Urinary bladder (tissue), 4 donors: ENCODE data around the gene BTBD17. TPM values are rescaled to one million over a fixed set of nuclear protein-coding genes. Genes with fewer than 3 reads are reported as not detected.

ENCODE experiments used
- DNase-seq: peaks from one replicate; pipeline ENCODE4 v3.0.0-alpha.2; 2015; ENCODE audit errors: extremely low spot score
- H3K27ac ChIP-seq: one replicate; pipeline ENCODE4 v1.5.1; 2013; ENCODE audit warnings: low read depth, mild to moderate bottlenecking, moderate library complexity
- H3K36me3 ChIP-seq: one replicate; pipeline ENCODE4 v1.6.1; 2013; ENCODE audit warnings: mild to moderate bottlenecking, moderate library complexity; ENCODE audit not compliant: insufficient read depth
- H3K4me1 ChIP-seq: one replicate; pipeline ENCODE4 v1.6.1; 2013; ENCODE audit warnings: mild to moderate bottlenecking, moderate library complexity; ENCODE audit not compliant: insufficient read depth
- H3K4me3 ChIP-seq: one replicate; pipeline ENCODE4 v1.5.1; 2013; ENCODE audit warnings: low read depth, low read length
- WGBS: extraction: QIAGEN DNeasy Blood & Tissue Kit; methylation state at CpG from one replicate; pipeline ENCODE4 v1.1.7; 2013; 5-methylcytosine and 5-hydroxymethylcytosine counted together
- polyA plus RNA-seq: library from polyadenylated mRNA; stranded (reverse); fragments of 200-250 nt; gene quantifications from one replicate; pipeline ENCODE4 v1.2.3, GENCODE V29; 2013
- total RNA-seq: library from RNA; depleted of rRNA; stranded (reverse); fragments of >200 nt; gene quantifications from one replicate; pipeline ENCODE4 v1.2.3, GENCODE V29; 2014
- donor health status: healthy with polysubstance abuse.
- donor health status: healthy.

The BTBD17 gene
- total and polyA plus RNA-seq, 2 donors: not detected

DNA sequence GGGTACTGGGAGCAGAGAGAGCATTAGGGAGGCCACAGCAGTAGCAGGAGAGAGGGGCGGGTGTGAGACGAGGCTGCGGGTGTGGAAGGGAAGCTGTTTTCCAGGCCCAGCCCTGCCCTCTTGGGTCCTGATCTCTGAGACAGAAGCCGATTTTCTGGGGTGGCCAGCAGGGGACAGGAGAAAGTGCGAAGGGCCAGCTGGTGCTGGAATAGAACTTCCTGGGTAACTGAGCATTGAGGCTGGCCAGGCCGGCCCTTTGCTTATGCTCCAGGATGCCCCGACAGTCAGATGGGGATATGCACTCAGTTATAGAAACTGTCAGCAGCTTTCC, 804 bp downstream of the BTBD17 start:
- no peak overlapping the region for H3K4me3 ChIP-seq
- H3K27ac ChIP-seq: no peak overlapping the region
- H3K36me3 ChIP-seq: no peaks in the 10 kb centered on the region
- H3K4me1 ChIP-seq: no peaks in the 10 kb centered on the region
- no peak for DNase-seq
- WGBS: 50% methylated on average over 7 of the region's 7 CpGs

DNA sequence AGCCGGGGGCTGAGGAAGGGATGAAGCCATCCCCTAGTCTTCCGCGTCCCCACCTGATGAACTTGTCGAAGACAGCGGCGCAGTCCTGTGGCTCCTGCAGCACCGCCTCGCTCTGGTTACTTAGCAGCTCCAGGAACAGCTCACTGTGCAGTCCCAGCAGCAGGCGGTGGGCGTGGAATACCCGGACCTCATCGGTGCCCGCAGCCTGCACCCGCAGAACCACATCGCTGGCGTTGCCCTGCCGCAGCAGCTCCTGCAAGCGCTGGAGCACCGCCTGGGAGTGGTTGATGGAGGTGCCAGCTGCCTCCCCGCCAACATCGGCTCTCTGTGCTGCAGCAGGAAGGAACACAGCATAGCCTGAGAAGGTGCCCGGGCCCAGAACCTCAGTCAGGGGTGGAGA, 1.8 kb downstream of the BTBD17 start:
- WGBS: 95% methylated on average over 22 of the region's 22 CpGs
- H3K4me3 ChIP-seq: no peak overlapping the region
- no peak for DNase-seq
- H3K36me3 ChIP-seq: no peaks in the 10 kb centered on the region
- H3K27ac ChIP-seq: no peak overlapping the region
- no peaks in the 10 kb centered on the region for H3K4me1 ChIP-seq

DNA sequence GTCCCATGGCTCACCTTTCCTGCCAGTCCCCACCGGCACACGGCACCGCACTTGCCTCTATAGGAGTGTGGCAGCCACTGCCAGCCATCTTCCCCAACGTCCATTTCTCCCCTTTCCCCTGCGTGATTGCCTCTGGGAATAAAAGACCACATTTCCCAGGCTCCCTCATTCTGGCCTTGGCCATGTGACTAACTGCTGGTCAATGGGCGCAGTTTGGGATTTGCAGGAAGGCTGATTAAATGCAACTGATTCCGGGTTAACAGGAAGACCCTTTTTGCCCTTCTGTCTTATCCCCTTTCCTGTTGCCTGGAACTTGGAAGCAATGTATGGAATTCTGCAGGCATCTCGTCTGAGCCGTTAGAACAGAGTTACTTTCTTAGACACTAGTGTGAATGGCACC, 3.0 kb downstream of the BTBD17 start:
- Histone ChIP-seq H3K36me3 (no peaks in the 10 kb centered on the region), H3K27ac (no peak overlapping the region), H3K4me3 (no peak overlapping the region), H3K4me1 (no peaks in the 10 kb centered on the region)
- DNase-seq: no peak
- 80% methylated on average over 9 of the region's 9 CpGs for WGBS

DNA sequence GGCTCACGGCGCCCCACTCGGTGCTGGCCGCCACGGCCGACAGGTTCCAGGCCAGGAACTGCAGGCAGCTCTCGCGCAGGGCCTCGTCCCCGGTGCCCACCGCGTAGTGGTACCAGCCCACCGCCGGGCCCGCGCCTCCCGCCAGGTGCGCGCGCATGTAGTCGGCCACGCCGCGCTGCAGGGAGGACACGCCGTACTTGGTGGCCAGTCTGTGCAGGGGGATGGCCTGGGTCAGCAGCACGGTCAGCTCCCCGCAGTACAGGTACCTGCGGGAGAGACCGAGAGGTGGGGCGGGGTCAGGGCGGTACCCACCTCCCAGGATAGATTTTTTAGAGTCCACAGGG, 4.2 kb downstream of the BTBD17 start:
- no peak overlapping the region for H3K27ac ChIP-seq
- 24% methylated on average over 32 of the region's 32 CpGs for WGBS
- no peaks in the 10 kb centered on the region for H3K4me1 ChIP-seq
- DNase-seq: no peak
- no peaks in the 10 kb centered on the region for H3K36me3 ChIP-seq
- H3K4me3 ChIP-seq: no peak overlapping the region

DNA sequence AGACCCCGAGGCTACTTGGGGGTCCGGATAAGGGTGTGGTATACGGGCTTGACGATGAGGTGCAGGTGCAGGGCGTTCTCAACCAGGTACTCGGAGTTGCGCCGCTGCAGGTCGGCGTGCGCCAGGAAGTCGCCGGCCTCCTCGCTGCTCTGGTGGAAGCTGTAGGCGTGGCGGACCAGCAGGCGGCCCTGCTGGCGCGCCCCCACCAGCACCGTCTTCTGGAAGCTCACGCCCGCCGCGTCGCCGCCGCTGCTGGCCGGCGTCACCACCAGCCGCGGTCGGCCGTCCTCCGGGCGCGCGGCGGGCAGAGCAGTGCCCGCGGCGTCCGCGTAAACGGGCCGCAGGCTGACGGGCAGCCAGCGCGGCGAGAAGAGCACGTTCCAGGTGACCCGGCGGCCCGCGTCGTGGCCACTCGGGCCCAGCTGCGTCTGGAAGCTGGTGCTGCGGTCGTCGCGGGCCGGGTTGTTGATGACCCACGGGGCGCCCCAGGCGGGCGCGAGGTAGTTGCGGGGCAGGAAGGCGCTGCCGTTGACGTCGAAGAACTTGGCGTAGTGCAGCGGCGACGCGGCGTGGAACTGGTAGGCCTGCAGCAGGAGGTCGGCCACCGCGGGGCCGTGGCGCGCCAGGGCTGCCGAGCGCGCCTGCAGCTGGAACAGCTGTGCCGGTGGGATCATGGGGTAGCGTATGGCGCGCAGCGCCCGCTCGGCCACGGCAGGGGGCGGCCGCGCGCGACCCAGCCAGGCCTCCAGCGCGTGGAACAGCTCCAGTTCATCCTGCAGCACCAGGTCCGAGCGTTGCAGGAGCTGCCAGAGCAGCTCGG, 4.8 kb downstream of the BTBD17 start:
- Histone ChIP-seq H3K4me1 (no peaks in the 10 kb centered on the region), H3K27ac (no peak overlapping the region), H3K4me3 (peak overlapping the region; percentile 2), H3K36me3 (no peaks in the 10 kb centered on the region)
- no peak for DNase-seq
- WGBS: 2% methylated on average over 105 of the region's 105 CpGs

DNA sequence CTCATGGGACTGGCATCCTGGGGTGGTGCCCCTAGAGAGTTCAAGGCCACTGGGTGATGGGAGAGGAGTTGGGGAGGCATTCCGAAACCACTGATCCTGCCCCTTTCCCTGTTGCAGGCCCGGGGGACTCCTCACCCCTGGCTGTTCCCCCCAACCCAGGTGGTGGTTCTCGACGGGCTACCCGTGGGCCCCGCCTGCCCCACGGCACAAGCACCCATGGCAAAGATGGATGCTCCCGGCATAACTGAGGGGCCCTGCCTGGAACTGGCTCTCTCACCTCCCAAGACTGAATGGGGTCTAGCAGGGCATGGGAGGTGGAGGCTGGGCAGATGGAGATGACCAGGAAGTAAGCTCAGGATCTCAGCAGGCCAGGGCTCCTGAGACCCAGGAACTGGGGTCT, 6.6 kb downstream of the BTBD17 start:
- no peaks in the 10 kb centered on the region for H3K36me3 ChIP-seq
- no peak overlapping the region for H3K27ac ChIP-seq
- WGBS: 82% methylated on average over 8 of the region's 8 CpGs
- H3K4me3 ChIP-seq: no peak overlapping the region
- no peak for DNase-seq
- H3K4me1 ChIP-seq: no peaks in the 10 kb centered on the region

DNA sequence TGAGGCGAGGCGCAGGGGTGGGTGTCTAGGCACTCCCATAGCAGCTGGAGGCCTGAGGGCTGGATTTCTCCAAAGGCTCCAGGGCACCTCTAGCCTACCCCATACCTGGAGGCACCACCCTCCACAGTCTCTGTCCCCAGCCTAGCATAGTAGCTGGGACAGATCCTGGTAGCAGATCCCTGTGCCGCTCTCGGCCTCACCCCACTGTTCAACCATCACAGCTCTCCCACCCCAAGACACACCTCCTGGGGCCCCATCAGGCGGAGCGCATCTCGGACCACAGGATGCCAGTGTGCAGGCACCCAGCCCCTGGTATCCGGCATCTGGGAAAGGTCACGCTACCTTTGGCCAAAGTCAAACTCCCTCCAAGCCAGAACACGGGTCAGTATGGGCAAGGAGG, 7.1 kb downstream of the BTBD17 start:
- no peaks in the 10 kb centered on the region for H3K36me3 ChIP-seq
- no peaks in the 10 kb centered on the region for H3K4me1 ChIP-seq
- 86% methylated on average over 10 of the region's 10 CpGs for WGBS
- H3K4me3 ChIP-seq: no peak overlapping the region
- no peak overlapping the region for H3K27ac ChIP-seq
- DNase-seq: no peak

DNA sequence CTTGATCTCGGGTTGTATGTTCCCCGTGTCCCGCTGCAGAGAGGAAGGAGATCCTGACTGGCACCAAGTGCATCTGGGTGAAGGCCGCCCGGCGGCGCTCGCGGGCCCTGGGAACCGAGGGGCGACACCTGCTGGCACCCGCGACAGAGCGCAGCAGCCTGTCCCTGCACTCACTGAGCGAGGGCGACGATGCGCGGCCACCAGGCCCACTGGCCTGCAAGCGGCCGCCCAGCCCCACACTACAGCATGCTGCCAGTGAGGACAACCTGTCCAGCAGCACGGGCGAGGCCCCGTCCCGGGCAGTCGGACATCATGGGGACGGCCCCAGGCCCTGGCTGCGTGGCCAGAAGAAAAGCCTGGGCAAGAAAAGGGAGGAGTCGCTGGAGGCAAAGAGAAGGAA, 7.5 kb downstream of the BTBD17 start:
- H3K4me1 ChIP-seq: no peaks in the 10 kb centered on the region
- no peak for DNase-seq
- 9% methylated on average over 29 of the region's 29 CpGs for WGBS

DNA sequence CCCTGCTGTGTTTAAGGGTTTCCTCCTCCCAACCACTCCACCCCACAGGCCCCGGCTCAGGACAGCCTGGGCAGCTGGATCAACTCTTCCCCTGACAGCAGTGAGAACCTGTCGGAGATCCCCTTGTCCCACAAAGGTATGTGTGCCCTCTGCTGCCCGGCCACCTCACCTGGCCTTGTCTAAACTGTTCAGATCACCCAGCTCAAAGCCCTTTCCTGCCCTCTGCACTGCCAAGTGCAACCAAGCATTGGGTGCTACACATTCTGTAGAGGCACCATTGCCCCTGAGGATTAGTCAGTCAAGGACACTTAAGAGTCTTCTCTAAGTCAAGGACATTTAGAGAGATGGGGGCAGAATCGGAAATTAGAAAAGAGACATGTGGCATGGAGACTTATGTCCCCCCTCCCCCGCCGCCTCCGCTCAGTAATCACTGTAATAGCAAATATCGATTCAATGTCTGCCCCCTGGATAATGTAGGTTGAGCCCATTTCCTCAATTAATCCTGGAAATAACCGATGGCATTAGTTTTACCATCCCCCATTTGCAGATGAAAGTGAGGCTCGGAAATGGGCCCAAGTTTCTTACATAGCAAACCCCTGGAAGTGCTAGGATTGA, 8.1 kb downstream of the BTBD17 start:
- no peak for DNase-seq
- no peaks in the 10 kb centered on the region for H3K4me1 ChIP-seq
- WGBS: 71% methylated on average over 10 of the region's 10 CpGs
- no peak overlapping the region for H3K27ac ChIP-seq
- H3K36me3 ChIP-seq: no peaks in the 10 kb centered on the region
- H3K4me3 ChIP-seq: no peak overlapping the region

More for the DNA sequence above, 7.5 kb downstream of the BTBD17 start:
- H3K36me3 ChIP-seq: no peaks in the 10 kb centered on the region
- H3K27ac ChIP-seq: no peak overlapping the region
- no peak overlapping the region for H3K4me3 ChIP-seq

DNA sequence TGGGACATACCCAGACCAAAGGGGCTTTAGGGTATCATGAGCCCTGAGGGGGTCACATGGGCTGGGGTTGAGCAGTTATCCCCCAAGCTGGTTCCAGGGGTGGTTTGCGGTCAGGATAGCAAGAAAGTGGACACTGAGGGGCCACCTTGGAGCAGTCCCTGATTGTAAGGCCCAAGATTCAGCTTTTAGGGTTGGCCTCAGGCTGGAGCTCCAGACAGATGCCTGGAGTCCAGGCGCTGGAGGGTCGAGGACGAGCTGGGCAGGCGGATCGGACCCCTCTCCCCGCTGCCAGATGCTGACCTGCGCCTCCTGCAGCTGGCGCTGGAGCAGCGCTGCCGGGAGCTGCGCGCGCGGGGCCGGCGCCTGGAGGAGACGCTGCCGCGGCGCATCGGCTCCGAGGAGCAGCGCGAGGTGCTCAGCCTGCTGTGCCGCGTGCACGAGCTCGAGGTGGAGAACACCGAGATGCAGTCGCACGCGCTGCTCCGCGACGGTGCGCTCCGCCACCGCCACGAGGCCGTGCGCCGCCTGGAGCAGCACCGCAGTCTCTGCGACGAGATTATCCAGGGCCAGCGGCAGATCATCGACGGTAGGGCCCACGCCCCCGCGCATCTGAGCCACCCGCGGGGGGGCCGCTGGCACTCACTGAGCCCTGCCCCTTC, 10.0 kb downstream of the BTBD17 start:
- Histone ChIP-seq H3K4me3 (no peak overlapping the region), H3K27ac (no peak overlapping the region), H3K36me3 (no peaks in the 10 kb centered on the region), H3K4me1 (no peaks in the 10 kb centered on the region)
- 5% methylated on average over 55 of the region's 55 CpGs for WGBS
- DNase-seq: no peak

DNA sequence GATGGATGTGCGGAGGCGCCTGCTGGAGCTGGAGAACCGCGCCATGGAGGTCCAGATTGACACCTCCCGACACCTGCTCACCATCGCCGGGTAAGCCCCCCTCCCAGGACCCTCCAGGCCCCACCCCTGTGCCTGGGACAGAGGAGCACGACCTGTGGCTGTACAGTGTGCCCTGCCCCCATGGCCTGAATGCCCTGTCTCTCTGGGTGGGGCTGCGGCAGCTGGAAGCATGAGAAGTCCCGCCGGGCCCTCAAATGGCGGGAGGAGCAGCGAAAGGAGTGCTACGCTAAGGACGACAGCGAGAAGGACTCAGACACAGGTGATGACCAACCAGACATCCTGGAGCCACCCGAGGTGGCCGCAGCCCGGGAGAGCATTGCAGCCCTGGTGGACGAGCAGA, 11.2 kb downstream of the BTBD17 start:
- Histone ChIP-seq H3K36me3 (no peaks in the 10 kb centered on the region), H3K27ac (no peak overlapping the region)

DNA sequence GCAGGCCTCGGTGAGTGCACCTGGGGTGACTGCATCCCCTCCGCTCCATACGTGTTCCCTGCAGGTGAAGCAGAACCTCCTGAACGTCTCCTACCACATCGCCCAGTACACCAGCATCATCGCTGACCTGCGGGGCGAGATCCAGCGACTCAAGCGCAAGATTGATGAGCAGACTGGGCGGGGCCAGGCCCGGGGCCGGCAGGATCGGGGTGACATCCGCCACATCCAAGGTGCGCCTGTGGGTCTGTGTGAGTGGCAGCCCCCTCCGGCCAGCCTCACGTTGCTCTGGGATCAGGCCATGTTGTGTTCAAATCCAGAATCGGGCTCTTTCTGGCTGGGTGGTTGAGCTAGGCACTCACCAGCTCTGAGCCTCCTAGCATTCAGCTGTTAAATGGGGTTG, 12.5 kb downstream of the BTBD17 start:
- Histone ChIP-seq H3K4me1 (no peaks in the 10 kb centered on the region), H3K4me3 (no peak overlapping the region), H3K27ac (no peak overlapping the region), H3K36me3 (no peaks in the 10 kb centered on the region)
- no peak for DNase-seq
- 76% methylated on average over 19 of the region's 19 CpGs for WGBS

More for the DNA sequence above, 11.2 kb downstream of the BTBD17 start:
- WGBS: 80% methylated on average over 20 of the region's 20 CpGs
- Histone ChIP-seq H3K4me1 (no peaks in the 10 kb centered on the region), H3K4me3 (no peak overlapping the region)
- DNase-seq: no peak

DNA sequence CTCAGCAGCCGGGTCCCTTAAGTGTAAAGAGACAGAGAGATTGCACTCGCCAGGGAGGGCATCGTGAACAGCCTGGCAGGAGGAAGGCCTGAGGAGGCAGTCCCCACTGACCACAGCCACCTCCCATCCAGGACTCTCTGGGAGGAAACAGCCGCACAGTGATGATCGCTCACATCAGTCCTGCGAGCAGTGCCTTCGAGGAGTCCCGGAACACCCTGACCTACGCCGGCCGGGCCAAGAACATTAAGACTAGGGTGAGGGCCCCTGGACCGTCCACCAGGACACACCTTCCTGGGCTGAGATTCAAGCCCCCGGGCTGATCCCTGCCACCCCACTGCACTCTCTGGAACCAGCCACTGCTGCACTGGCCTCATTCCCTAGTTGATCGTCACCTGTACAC, 14.0 kb downstream of the BTBD17 start:
- Histone ChIP-seq H3K4me1 (no peaks in the 10 kb centered on the region), H3K4me3 (no peak overlapping the region), H3K27ac (no peak overlapping the region), H3K36me3 (no peaks in the 10 kb centered on the region)
- no peak for DNase-seq
- WGBS: 81% methylated on average over 14 of the region's 14 CpGs
